Measurements from ENCODE around the gene TNNT2.

DNA sequence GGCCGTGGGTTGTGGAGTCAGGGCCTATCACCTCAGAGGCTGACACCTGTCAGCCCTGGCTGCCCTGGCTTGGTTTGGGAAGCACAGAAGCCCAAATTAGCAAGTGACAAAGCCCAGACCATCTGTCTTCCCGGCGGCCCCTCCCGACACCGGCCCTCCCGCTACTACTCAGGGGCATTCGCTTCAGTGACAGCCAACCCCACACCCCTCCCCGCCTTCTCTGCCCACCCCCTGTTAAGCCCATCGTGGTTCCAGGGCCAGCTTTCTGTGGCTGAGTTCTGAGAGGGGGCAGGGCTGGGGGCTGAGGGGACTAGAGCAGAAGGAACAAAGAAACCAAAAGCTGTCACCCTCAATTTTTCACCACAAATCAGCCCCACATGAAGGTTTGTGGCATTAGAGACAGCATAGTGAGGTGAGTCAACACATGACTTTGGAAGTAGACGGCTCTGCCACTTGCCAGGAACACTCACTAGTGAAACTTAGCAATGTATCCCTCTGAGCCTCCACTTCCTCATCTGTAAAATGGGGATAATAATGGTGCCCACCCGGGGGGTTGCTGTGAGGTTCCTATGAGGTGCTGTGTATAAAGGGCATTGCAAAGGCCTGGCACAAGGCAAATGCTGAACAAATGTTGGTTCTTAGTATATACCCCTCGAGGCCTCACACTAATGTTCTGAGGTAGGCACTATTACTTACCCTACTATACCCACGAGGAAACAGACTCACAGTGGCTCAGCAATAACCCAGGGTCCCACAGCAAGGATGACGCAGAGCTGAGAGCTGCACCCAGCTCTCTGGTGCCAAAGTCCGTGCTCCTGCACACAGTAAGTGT lies 49.2 kb upstream of the TNNT2 start:
- TF ChIP-seq CTCF (IDR thresholded peaks at IDR 0.05; ENCODE audit: low read length) = no peak
- TF ChIP-seq EZH2phosphoT487 (IDR thresholded peaks at IDR 0.05; ENCODE audit: low read length) = no peak
- no peak for TF ChIP-seq EZH2 (optimal IDR thresholded peaks at IDR 0.05; ENCODE audit: low read depth, low read length)
